ENCODE measurements around the gene DNASE1L1.
A peak's percentile ranks its signal among the peaks of the same experiment; 100 is the strongest.

The DNASE1L1 gene

GRCh38 chrX:154382483-154383069 lies 26.5 kb downstream of the DNASE1L1 start:
- DNase-seq (ENCODE audit: low spot score): no peak

- DNase-seq (ENCODE audit: low spot score): no peak
Observed at GRCh38 chrX:154381271-154381670, 27.8 kb downstream of the DNASE1L1 start.

- no peak for DNase-seq (ENCODE audit: low spot score)
Observed at GRCh38 chrX:154380787-154381186, 28.3 kb downstream of the DNASE1L1 start.

- no peak for DNase-seq (ENCODE audit: low spot score)
Observed at GRCh38 chrX:154380153-154380552, 28.9 kb downstream of the DNASE1L1 start.

- no peak for DNase-seq (ENCODE audit: low spot score)
Observed at GRCh38 chrX:154379569-154379951, 29.5 kb downstream of the DNASE1L1 start.

- DNase-seq (ENCODE audit: low spot score): peak; percentile 97
Observed at GRCh38 chrX:154378799-154379568, 30.1 kb downstream of the DNASE1L1 start, which contains the start of gene EMD. TSS of gene EMD (plus strand) at chrX:154379295. CDS start at chrX:154379485, 190 bp downstream.

- no peak for DNase-seq (ENCODE audit: low spot score)
Observed at GRCh38 chrX:154378059-154378798, 30.8 kb downstream of the DNASE1L1 start.

GRCh38 chrX:154376774-154377173 lies 32.3 kb downstream of the DNASE1L1 start:
- no peak for DNase-seq (ENCODE audit: low spot score)

GRCh38 chrX:154375156-154375504 lies 33.9 kb downstream of the DNASE1L1 start:
- no peak for DNase-seq (ENCODE audit: low spot score)

GRCh38 chrX:154374313-154375155 lies 34.5 kb downstream of the DNASE1L1 start, which contains the start of gene FLNA:
TSS of gene FLNA (minus strand) at chrX:154374634. CDS start at chrX:154371245, 3,389 bp downstream.
- peak; percentile 56 for DNase-seq (ENCODE audit: low spot score)

GRCh38 chrX:154373340-154374306 lies 35.4 kb downstream of the DNASE1L1 start:
- peak; percentile 80 for DNase-seq (ENCODE audit: low spot score)

GRCh38 chrX:154372612-154373022 lies 36.4 kb downstream of the DNASE1L1 start:
- peak; percentile 52 for DNase-seq (ENCODE audit: low spot score)

GRCh38 chrX:154371789-154372300 lies 37.2 kb downstream of the DNASE1L1 start:
- DNase-seq (ENCODE audit: low spot score): no peak

GRCh38 chrX:154371017-154371788 lies 37.9 kb downstream of the DNASE1L1 start:
- DNase-seq (ENCODE audit: low spot score): peak; percentile 94

- DNase-seq (ENCODE audit: low spot score): no peak
Observed at GRCh38 chrX:154370300-154371016, 38.6 kb downstream of the DNASE1L1 start.

GRCh38 chrX:154369449-154370299 lies 39.4 kb downstream of the DNASE1L1 start:
- DNase-seq (ENCODE audit: low spot score): peak; percentile 93

- peak; percentile 97 for DNase-seq (ENCODE audit: low spot score)
Observed at GRCh38 chrX:154368630-154369448, 40.2 kb downstream of the DNASE1L1 start.

All from SW480 (cell line).